K562 (cell line): Measurements from ENCODE around the gene GLP1R. TPM values are rescaled to one million over a fixed set of nuclear protein-coding genes. Genes with fewer than 3 reads are reported as not detected.

Experiments
- DMBX1 ChIP-seq: fragments of 250-450 bp; sonication (Bioruptor Pico); IDR thresholded peaks from 2 replicates; pipeline ENCODE4 v1.8.0; 2022; ENCODE audit warnings: inconsistent platforms, mild to moderate bottlenecking, moderate library complexity, borderline replicate concordance
- GABPB1 ChIP-seq: sonication (generic); formaldehyde crosslinking; IDR thresholded peaks from 2 replicates; pipeline ENCODE4 v1.8.0; 2022; ENCODE audit warnings: mild to moderate bottlenecking, missing genetic modification reagents
- HCFC1 ChIP-seq: IDR thresholded peaks from 2 replicates; pipeline ENCODE4 v1.6.1; 2012; ENCODE audit warnings: low read depth, low read length, improper control_type of control experiment
- ID3 ChIP-seq, 2 experiments: fragments of 250-450 bp in 1 of 2; fragments of 450-650 bp in 1 of 2; sonication (Bioruptor Pico) in 1 of 2; IDR thresholded peaks; 2 replicates each; pipeline versions ENCODE4 v1.6.1 to v1.8.0; 2016 to 2021; ENCODE audit warnings: mild to moderate bottlenecking in 2 of 2, moderate library complexity in 2 of 2, missing compliant biosample characterization in 1 of 2, missing genetic modification characterization in 1 of 2
- JUN ChIP-seq, 2 experiments: sonication (generic) in 1 of 2; formaldehyde crosslinking in 1 of 2; IDR thresholded peaks; 2 replicates each; pipeline versions ENCODE4 v1.6.1 to v1.8.0; 2012 to 2022; ENCODE audit warnings: borderline replicate concordance in 2 of 2, mild to moderate bottlenecking in 2 of 2, improper control_type of control experiment in 1 of 2, low read depth in 1 of 2, low read length in 1 of 2, missing genetic modification reagents in 1 of 2
- JUNB ChIP-seq: fragments of 450-650 bp; formaldehyde crosslinking; conservative IDR thresholded peaks from 2 replicates; pipeline ENCODE4 v1.4.0; 2020; ENCODE audit warnings: mild to moderate bottlenecking
- MAFK ChIP-seq: IDR thresholded peaks from 2 replicates; pipeline ENCODE4 v1.6.1; 2011; ENCODE audit warnings: low read length, improper control_type of control experiment
- NR4A1 ChIP-seq, 2 experiments: fragments of 250-450 bp in 1 of 2; fragments of 450-650 bp in 1 of 2; sonication (Bioruptor Pico) in 1 of 2; IDR thresholded peaks; 2 replicates each; pipeline versions ENCODE4 v1.4.0 to v1.6.1; 2016 to 2020; ENCODE audit warnings: mild to moderate bottlenecking in 2 of 2, missing compliant biosample characterization in 1 of 2, missing genetic modification characterization in 1 of 2, moderate library complexity in 1 of 2
- POLR2A ChIP-seq: fragments of 450-650 bp; conservative IDR thresholded peaks from 2 replicates; pipeline ENCODE4 v1.6.1; 2016
- PTTG1 ChIP-seq: fragments of 450-650 bp; IDR thresholded peaks from 2 replicates; pipeline ENCODE4 v1.6.1; 2016; ENCODE audit warnings: low read depth, mild to moderate bottlenecking, missing genetic modification characterization, missing compliant biosample characterization
- RBM17 ChIP-seq: fragments of 200-400 bp; formaldehyde crosslinking; IDR thresholded peaks from 2 replicates; pipeline ENCODE4 v1.6.1; 2017; ENCODE audit warnings: low read depth, mild to moderate bottlenecking, low read length, borderline replicate concordance
- SMARCB1 ChIP-seq: IDR thresholded peaks from 2 replicates; pipeline ENCODE4 v1.6.1; 2011; ENCODE audit warnings: improper control_type of control experiment, low read depth; ENCODE audit not compliant: insufficient read length
- SMARCE1 ChIP-seq: fragments of 450-650 bp; IDR thresholded peaks from 2 replicates; pipeline ENCODE4 v1.7.1; 2016; ENCODE audit warnings: mild to moderate bottlenecking
- TBL1XR1 ChIP-seq, 2 experiments: IDR thresholded peaks; 2 replicates each; pipeline ENCODE4 v1.6.1; 2012; ENCODE audit warnings: improper control_type of control experiment in 2 of 2, low read length in 2 of 2, mild to moderate bottlenecking in 1 of 2
- THAP7 ChIP-seq: fragments of 250-450 bp; sonication (Bioruptor Pico); IDR thresholded peaks from 2 replicates; pipeline ENCODE4 v1.5.0; 2021
- ZBTB9 ChIP-seq: fragments of 450-650 bp; formaldehyde crosslinking; IDR thresholded peaks from 2 replicates; pipeline ENCODE4 v1.4.0; 2020; ENCODE audit warnings: mild to moderate bottlenecking, moderate library complexity
- ZNF165 ChIP-seq: fragments of 250-450 bp; sonication (Bioruptor Pico); IDR thresholded peaks from 2 replicates; pipeline ENCODE4 v1.4.0; 2020; ENCODE audit warnings: borderline replicate concordance
- ZNF780A ChIP-seq: fragments of 250-450 bp; sonication (Bioruptor Pico); IDR thresholded peaks from 2 replicates; pipeline ENCODE4 v1.5.0; 2021; ENCODE audit warnings: mild to moderate bottlenecking
- polyA plus RNA-seq, 8 experiments: library from polyadenylated mRNA; depleted of rRNA in 4 of 8; stranded (reverse) in 5 of 8; unstranded in 3 of 8; fragments of >200 nt; fragmentation: Nextera tagmentation in 2 of 8; fragmentation: Illumina TruSeq in 1 of 8; extraction: Ambion mirVana in 2 of 8; extraction: Trizol in 1 of 8; gene quantifications; 2 replicates each; pipeline versions ENCODE4 v1.2.1 to v1.2.3, GENCODE V29; 2011 to 2014; ENCODE audit warnings: inconsistent platforms in 1 of 8, missing spikeins in 1 of 8
- total RNA-seq, 7 experiments: library from RNA; depleted of rRNA in 6 of 7; stranded (reverse); fragments of >200 nt in 6 of 7; fragmentation: Illumina TruSeq in 2 of 7; extraction: Trizol in 2 of 7; gene quantifications; 2 replicates each; pipeline versions ENCODE4 v1.2.1 to v1.2.3, GENCODE V29; 2011 to 2021; ENCODE audit warnings: low replicate concordance in 1 of 7
- TF ChIP-seq, protein P1 (sequence below): fragments of 250-450 bp; sonication (Bioruptor Pico); IDR thresholded peaks from 2 replicates; pipeline ENCODE4 v1.5.1; 2021; ENCODE audit warnings: mild to moderate bottlenecking
- TF ChIP-seq, protein P2 (sequence below), 2 experiments: fragments of 450-650 bp in 1 of 2; sonication (generic) in 1 of 2; formaldehyde crosslinking in 1 of 2; IDR thresholded peaks in 1 of 2; conservative IDR thresholded peaks in 1 of 2; 2 replicates each; pipeline versions ENCODE4 v1.6.1 to v1.8.1; 2016 to 2023; ENCODE audit warnings: mild to moderate bottlenecking in 2 of 2, moderate library complexity in 2 of 2, inconsistent platforms in 1 of 2, missing genetic modification reagents in 1 of 2
- TF ChIP-seq, protein P3 (sequence below), 2 experiments: fragments of 450-650 bp; IDR thresholded peaks; 2 replicates each; pipeline ENCODE4 v1.6.1; 2016

GLP1R gene
- total and polyA plus RNA-seq, 9 of the 15 experiments (the other 6 are each of a cell fraction or from before 2014, with no cell fraction given), result not detected

- TF ChIP-seq ZBTB9, result 0 out of 2 replicates have a peak, but pooled peaks have one; percentile 60
- no peak for TF ChIP-seq NR4A1 (CRISPR knock-in tag; IDR thresholded peaks at IDR 0.05)
- TF ChIP-seq NR4A1 (tag; IDR thresholded peaks at IDR 0.05), result 0 out of 2 replicates have a peak, but pooled peaks have one; percentile 36
- TF ChIP-seq GABPB1 (CRISPR knock-in tag), result peak; percentile 57; the same call in 1 of the 2 replicates
- no peak for TF ChIP-seq SMARCB1
- TF ChIP-seq, protein P1, sequence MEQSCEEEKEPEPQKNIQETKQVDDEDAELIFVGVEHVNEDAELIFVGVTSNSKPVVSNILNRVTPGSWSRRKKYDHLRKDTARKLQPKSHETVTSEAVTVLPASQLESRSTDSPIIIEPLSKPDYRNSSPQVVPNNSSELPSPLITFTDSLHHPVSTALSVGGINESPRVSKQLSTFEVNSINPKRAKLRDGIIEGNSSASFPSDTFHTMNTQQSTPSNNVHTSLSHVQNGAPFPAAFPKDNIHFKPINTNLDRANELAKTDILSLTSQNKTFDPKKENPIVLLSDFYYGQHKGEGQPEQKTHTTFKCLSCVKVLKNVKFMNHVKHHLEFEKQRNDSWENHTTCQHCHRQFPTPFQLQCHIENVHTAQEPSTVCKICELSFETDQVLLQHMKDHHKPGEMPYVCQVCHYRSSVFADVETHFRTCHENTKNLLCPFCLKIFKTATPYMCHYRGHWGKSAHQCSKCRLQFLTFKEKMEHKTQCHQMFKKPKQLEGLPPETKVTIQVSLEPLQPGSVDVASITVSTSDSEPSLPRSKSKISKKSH (CRISPR knock-in tag), result no peak
- TF ChIP-seq DMBX1 (CRISPR knock-in tag), result peak; percentile 79; the same call in 1 of the 2 replicates
- TF ChIP-seq, protein P2, sequence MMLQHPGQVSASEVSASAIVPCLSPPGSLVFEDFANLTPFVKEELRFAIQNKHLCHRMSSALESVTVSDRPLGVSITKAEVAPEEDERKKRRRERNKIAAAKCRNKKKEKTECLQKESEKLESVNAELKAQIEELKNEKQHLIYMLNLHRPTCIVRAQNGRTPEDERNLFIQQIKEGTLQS (IDR thresholded peaks at IDR 0.05), result peak; percentile 33; the same call in 1 of the 2 replicates
- TF ChIP-seq, protein P2 (CRISPR knock-in tag; conservative IDR thresholded peaks at IDR 0.05), result no peak
- no peak for TF ChIP-seq ZNF780A (CRISPR knock-in tag)
- TF ChIP-seq SMARCE1, result peak; percentile 44; the same call in 1 of the 2 replicates
- no peak for TF ChIP-seq ID3 (CRISPR knock-in tag; IDR thresholded peaks at IDR 0.05)
- TF ChIP-seq ID3 (tag; IDR thresholded peaks at IDR 0.05), result peak; percentile 95
- TF ChIP-seq TBL1XR1 (IDR thresholded peaks at IDR 0.05; ENCODE audit: low read length in 2 of 2), result no peak
- TF ChIP-seq RBM17, result no peak
- TF ChIP-seq JUN (IDR thresholded peaks at IDR 0.05; ENCODE audit: borderline replicate concordance, low read depth, low read length), result no peak
- TF ChIP-seq JUN (CRISPR knock-in tag; IDR thresholded peaks at IDR 0.05; ENCODE audit: borderline replicate concordance), result no peak
- no peak for TF ChIP-seq JUNB (CRISPR knock-in tag)
- TF ChIP-seq POLR2A, result no peak
- TF ChIP-seq, protein P3, sequence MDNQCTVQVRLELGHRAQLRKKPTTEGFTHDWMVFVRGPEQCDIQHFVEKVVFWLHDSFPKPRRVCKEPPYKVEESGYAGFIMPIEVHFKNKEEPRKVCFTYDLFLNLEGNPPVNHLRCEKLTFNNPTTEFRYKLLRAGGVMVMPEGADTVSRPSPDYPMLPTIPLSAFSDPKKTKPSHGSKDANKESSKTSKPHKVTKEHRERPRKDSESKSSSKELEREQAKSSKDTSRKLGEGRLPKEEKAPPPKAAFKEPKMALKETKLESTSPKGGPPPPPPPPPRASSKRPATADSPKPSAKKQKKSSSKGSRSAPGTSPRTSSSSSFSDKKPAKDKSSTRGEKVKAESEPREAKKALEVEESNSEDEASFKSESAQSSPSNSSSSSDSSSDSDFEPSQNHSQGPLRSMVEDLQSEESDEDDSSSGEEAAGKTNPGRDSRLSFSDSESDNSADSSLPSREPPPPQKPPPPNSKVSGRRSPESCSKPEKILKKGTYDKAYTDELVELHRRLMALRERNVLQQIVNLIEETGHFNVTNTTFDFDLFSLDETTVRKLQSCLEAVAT (IDR thresholded peaks at IDR 0.05), result peak in 1 of 2 experiments; percentile 94; a peak in 2 of 4 replicates
- no peak for TF ChIP-seq THAP7 (CRISPR knock-in tag)
- no peak for TF ChIP-seq PTTG1 (tag)
- no peak for TF ChIP-seq HCFC1
- no peak for TF ChIP-seq ZNF165 (CRISPR knock-in tag)
- TF ChIP-seq MAFK, result no peak
Observed at GRCh38 chr6:39037082-39037508, 11.5 kb upstream of the GLP1R start (continued).
